NCI-H2107 (cell line): Measurements from ENCODE around the gene CPD.

Experiments used
- DNase-seq: peaks from one replicate; lab custom pipeline; 2025; lab: John Stamatoyannopoulos, UW

CPD gene

DNA sequence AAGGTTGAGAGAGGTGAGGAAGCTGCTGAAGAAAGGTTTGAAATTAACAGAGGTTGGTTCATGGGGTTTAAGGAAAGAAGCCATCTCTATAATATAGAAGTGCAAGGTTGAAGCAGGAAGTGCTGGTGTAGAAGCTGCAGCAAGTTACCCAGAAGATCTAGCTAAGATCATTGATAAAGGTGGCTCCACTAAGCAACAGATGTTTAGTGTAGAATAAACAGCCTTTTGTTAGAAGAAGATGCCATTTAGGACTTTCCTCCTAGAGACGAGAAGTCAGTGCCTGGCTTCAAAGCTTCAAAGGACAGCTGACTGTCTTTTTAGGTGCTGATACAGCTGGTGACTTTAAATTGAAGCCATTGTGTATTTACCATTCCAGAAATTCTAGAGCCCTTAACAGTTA, 127.8 kb downstream of the CPD start:
- no peak for DNase-seq

DNA sequence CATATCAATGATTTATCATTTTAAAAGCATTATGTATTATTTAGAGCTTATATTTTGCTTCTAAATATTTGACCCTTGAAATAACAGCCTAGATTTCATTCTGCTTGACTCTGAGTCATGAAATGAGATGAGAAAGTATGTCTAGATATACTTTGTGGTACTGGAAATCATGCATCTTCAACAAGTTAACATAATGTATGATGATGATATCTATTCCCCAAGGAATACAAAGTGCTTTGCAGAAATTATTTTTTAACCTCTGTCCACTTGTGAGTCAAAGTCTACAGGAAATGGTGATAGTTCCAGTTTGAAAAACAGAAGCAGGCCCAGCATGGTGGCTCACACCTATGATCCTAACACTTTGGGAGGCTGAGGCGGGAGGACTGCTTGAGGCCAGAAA, 134.6 kb downstream of the CPD start:
- no peak for DNase-seq

GRCh38 chr17:30514895-30515596, 136.3 kb downstream of the CPD start:
- no peak for DNase-seq

- DNase-seq, result no peak
These were observed 139.1 kb downstream of the CPD start for GRCh38 chr17:30517786-30518185.

GRCh38 chr17:30519166-30519565, 140.4 kb downstream of the CPD start:
- DNase-seq, result no peak
